Measurements from ENCODE around the gene ATP5ME. TPM values are rescaled to one million over a fixed set of nuclear protein-coding genes. Genes with fewer than 3 reads are reported as not detected.

Gene ATP5ME
- total and polyA plus RNA-seq, 2 donors from 2014 or later, result 248 to 1,928 TPM

- TF ChIP-seq CTCF (IDR thresholded peaks at IDR 0.05; ENCODE audit: borderline replicate concordance, extremely low read depth, insufficient read depth), result no peak
- Histone ChIP-seq H3K4me1 (ENCODE audit: control insufficient read depth in 2 of 3, insufficient read depth in 2 of 3, low read depth in 1 of 3, low read length in 3 of 3) (peaks cover 0 to 12% (median 0%) of the 10 kb centered on the region in 3 donors), H3K27ac (ENCODE audit: low read depth in 2 of 2, low read length in 2 of 2) (no peak overlapping the region), H3K27me3 (ENCODE audit: control insufficient read depth, insufficient read depth, low read length) (no peaks in the 10 kb centered on the region), H3K36me3 (ENCODE audit: control insufficient read depth in 2 of 3, insufficient read depth in 3 of 3, low read length in 3 of 3) (no peaks in the 10 kb centered on the region), H3K9me3 (ENCODE audit: control insufficient read depth in 2 of 3, insufficient read depth in 1 of 3, low read length in 3 of 3) (no peaks in the 10 kb centered on the region), H3K9ac (ENCODE audit: low read length in 3 of 3) (no peak overlapping the region), H3K4me3 (ENCODE audit: low read length in 3 of 3) (no peak overlapping the region)
- peak in 1 of 5 donors; percentile 73 for DNase-seq
- intact Hi-C loops (cut with DNase I), result no loop called here
- FAIRE-seq, result no peak
Observed at GRCh38 chr4:679629-680028, 5.6 kb upstream of the ATP5ME start.

- no peak for TF ChIP-seq CTCF (IDR thresholded peaks at IDR 0.05; ENCODE audit: borderline replicate concordance, extremely low read depth, insufficient read depth)
- Histone ChIP-seq H3K9ac (ENCODE audit: low read length in 3 of 3) (no peak overlapping the region), H3K4me3 (ENCODE audit: low read length in 3 of 3) (no peak overlapping the region), H3K27me3 (ENCODE audit: control insufficient read depth, insufficient read depth, low read length) (no peaks in the 10 kb centered on the region), H3K9me3 (ENCODE audit: control insufficient read depth in 2 of 3, insufficient read depth in 1 of 3, low read length in 3 of 3) (no peaks in the 10 kb centered on the region), H3K27ac (ENCODE audit: low read depth in 2 of 2, low read length in 2 of 2) (no peak overlapping the region), H3K36me3 (ENCODE audit: control insufficient read depth in 2 of 3, insufficient read depth in 3 of 3, low read length in 3 of 3) (no peaks in the 10 kb centered on the region), H3K4me1 (ENCODE audit: control insufficient read depth in 2 of 3, insufficient read depth in 2 of 3, low read depth in 1 of 3, low read length in 3 of 3) (peaks cover 0 to 12% (median 0%) of the 10 kb centered on the region in 3 donors)
- FAIRE-seq, result no peak
- intact Hi-C loops (cut with DNase I), result no loop called here
- DNase-seq, result peak in 1 of 5 donors; percentile 79
Observed at GRCh38 chr4:679104-679481, 5.0 kb upstream of the ATP5ME start.

- FAIRE-seq (no peak), DNase-seq (peak in 1 of 5 donors; percentile 75)
- no peaks in the 10 kb centered on the region for H3K9me3 ChIP-seq (ENCODE audit: control insufficient read depth in 2 of 3, insufficient read depth in 1 of 3, low read length in 3 of 3)
- intact Hi-C loops (cut with DNase I), result no loop called here
- H3K27ac ChIP-seq (ENCODE audit: low read depth in 2 of 2, low read length in 2 of 2), result no peak overlapping the region
- H3K36me3 ChIP-seq (ENCODE audit: control insufficient read depth in 2 of 3, insufficient read depth in 3 of 3, low read length in 3 of 3), result no peaks in the 10 kb centered on the region
- H3K4me3 ChIP-seq (ENCODE audit: low read length in 3 of 3), result no peak overlapping the region
- no peak for TF ChIP-seq CTCF (IDR thresholded peaks at IDR 0.05; ENCODE audit: borderline replicate concordance, extremely low read depth, insufficient read depth)
- peaks cover 0 to 14% (median 0%) of the 10 kb centered on the region in 3 donors for H3K4me1 ChIP-seq (ENCODE audit: control insufficient read depth in 2 of 3, insufficient read depth in 2 of 3, low read depth in 1 of 3, low read length in 3 of 3)
- no peak overlapping the region for H3K9ac ChIP-seq (ENCODE audit: low read length in 3 of 3)
- no peaks in the 10 kb centered on the region for H3K27me3 ChIP-seq (ENCODE audit: control insufficient read depth, insufficient read depth, low read length)
Observed at GRCh38 chr4:678331-679103, 4.4 kb upstream of the ATP5ME start.

Data from kidney (tissue), 14 donors.